ENCODE measurements around the gene ITPRIPL1. TPM values are rescaled to one million over a fixed set of nuclear protein-coding genes. Genes with fewer than 3 reads are reported as not detected.

ITPRIPL1 gene
- total and polyA plus RNA-seq, 4 donors, result 0.19 to 3.1 (median 0.28) TPM

GRCh38 chr2:96336873-96337272 lies 11.8 kb downstream of the ITPRIPL1 start:
- 85% methylated on average over 3 of the region's 3 CpGs for WGBS
- peaks cover 0 to 4% (median 0%) of the 10 kb centered on the region in 4 donors for H3K4me1 ChIP-seq (ENCODE audit: control insufficient read depth in 4 of 4, insufficient read depth in 4 of 4, low read length in 3 of 4)
- no peak overlapping the region for H3K27ac ChIP-seq (ENCODE audit: low read depth in 1 of 2, low read length in 2 of 2)
- DNase-seq (ENCODE audit: low spot score), result no peak
- no peak overlapping the region for H3K9ac ChIP-seq (ENCODE audit: low read depth in 1 of 2, low read length in 2 of 2)
- H3K27me3 ChIP-seq (ENCODE audit: control insufficient read depth in 4 of 4, insufficient read depth in 4 of 4, low read length in 3 of 4), result no peaks in the 10 kb centered on the region
- H3K4me3 ChIP-seq (ENCODE audit: low read depth in 1 of 3, low read length in 3 of 3), result no peak overlapping the region
- TF ChIP-seq SP1 (IDR thresholded peaks at IDR 0.05), result no peak
- TF ChIP-seq HNF4A (conservative IDR thresholded peaks at IDR 0.05), result no peak
- no peak for TF ChIP-seq ZBTB33 (IDR thresholded peaks at IDR 0.05)
- TF ChIP-seq ATF3 (IDR thresholded peaks at IDR 0.05), result no peak
- no peak for TF ChIP-seq HNF4G (IDR thresholded peaks at IDR 0.05)
- no peak for TF ChIP-seq GABPA (IDR thresholded peaks at IDR 0.05 in 1 of 2, conservative IDR thresholded peaks at IDR 0.05 in 1 of 2)
- TF ChIP-seq MAX (IDR thresholded peaks at IDR 0.05), result no peak
- TF ChIP-seq NR2F2 (IDR thresholded peaks at IDR 0.05), result no peak
- no peak for TF ChIP-seq YY1 (IDR thresholded peaks at IDR 0.05)
- no peak for TF ChIP-seq EGR1 (IDR thresholded peaks at IDR 0.05; ENCODE audit: low read depth in 2 of 2)
- no peak for TF ChIP-seq RAD21 (IDR thresholded peaks at IDR 0.05)
- TF ChIP-seq FOXA1 (IDR thresholded peaks at IDR 0.05), result no peak
- TF ChIP-seq TAF1 (conservative IDR thresholded peaks at IDR 0.05), result no peak
- no peak for TF ChIP-seq JUND (IDR thresholded peaks at IDR 0.05)
- TF ChIP-seq REST (IDR thresholded peaks at IDR 0.05), result no peak
- no peak for TF ChIP-seq CTCF (IDR thresholded peaks at IDR 0.05; ENCODE audit: low read depth, low read length, missing input control)
- no peak for TF ChIP-seq RXRA (IDR thresholded peaks at IDR 0.05)
- H3K36me3 ChIP-seq (ENCODE audit: control insufficient read depth in 4 of 4, insufficient read depth in 3 of 4, low read depth in 1 of 4, low read length in 3 of 4), result no peaks in the 10 kb centered on the region
- H3K9me3 ChIP-seq (ENCODE audit: control insufficient read depth in 4 of 4, low read length in 3 of 4), result no peaks in the 10 kb centered on the region

All from liver (tissue), 9 donors.